ENCODE measurements around the gene FAM135A. TPM values are rescaled to one million over a fixed set of nuclear protein-coding genes. Genes with fewer than 3 reads are reported as not detected.

Gene FAM135A
- total and polyA plus RNA-seq, 9 of the 15 experiments (the other 6 are each of a cell fraction or from before 2014, with no cell fraction given), result 7.4 to 32.9 (median 19.2) TPM

GRCh38 chr6:70538376-70538775, 125.1 kb downstream of the FAM135A start (continued):
- TF ChIP-seq CHD7 (IDR thresholded peaks at IDR 0.05; ENCODE audit: low read depth, low read length), result no peak
- TF ChIP-seq PPARD (CRISPR knock-in tag; IDR thresholded peaks at IDR 0.05), result no peak
